HG02981 (cell line): Measurements from ENCODE around the gene HOTAIR.

Experiments used
- ATAC-seq: cut with Tn5 transposase; IDR thresholded peaks from one replicate; pipeline ENCODE4 v1.9.1; 2021; ENCODE audit warnings: mild to moderate bottlenecking, moderate library complexity; ENCODE audit not compliant: unreplicated experiment

HOTAIR gene

GRCh38 chr12:53931844-53932581, 42.7 kb downstream of the HOTAIR start:
- ATAC-seq, result no peak

GRCh38 chr12:53930591-53931255, 44.0 kb downstream of the HOTAIR start:
- no peak for ATAC-seq

- no peak for ATAC-seq
Observed at GRCh38 chr12:53929527-53929926, 45.2 kb downstream of the HOTAIR start.

GRCh38 chr12:53928054-53928835, 46.5 kb downstream of the HOTAIR start:
- no peak for ATAC-seq

- no peak for ATAC-seq
Observed at GRCh38 chr12:53927220-53928029, 47.3 kb downstream of the HOTAIR start.

DNA sequence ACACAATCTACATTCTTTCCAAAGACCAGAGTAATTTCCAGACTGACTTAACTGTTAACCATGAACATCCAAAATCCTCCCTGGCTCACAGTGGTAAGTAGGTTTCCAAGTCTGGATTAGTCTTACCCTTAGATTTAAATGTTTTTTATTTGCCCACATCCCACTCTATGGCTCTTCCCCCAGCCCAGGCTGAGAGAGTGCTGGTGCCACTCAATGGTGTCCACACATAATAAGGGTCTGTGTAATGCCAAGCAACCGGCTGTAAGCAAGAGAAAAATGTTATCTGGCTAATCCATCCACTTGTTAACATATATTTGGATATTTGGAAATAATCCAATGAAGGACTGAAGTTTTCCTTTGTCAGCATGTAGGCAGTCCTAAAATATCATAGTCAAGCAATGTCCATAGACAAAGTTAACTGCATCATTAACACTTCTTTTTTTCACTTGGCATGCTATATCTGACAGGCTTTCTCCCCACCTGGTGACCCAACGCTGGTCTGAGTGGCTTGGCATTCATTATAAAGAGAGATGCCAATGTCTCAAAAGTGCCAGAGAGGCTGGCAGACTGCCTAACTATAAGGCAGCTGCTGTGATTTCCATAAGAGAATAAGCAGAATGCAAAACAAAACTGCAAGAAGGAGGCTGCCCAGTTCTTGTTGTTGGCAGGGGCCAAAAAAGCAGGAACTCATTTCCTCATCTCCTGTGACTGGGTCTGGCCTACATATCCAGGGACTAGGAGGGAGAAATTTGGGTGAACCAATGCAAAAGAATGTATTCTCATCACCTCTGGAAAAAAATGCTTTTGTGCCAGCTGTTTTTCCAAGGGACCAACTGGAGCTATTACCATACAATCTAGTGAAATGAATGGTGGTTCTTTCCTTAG, 50.0 kb downstream of the HOTAIR start:
- no peak for ATAC-seq

- ATAC-seq, result no peak
Observed at GRCh38 chr12:53916788-53917655, 57.7 kb downstream of the HOTAIR start.
